Midbrain (tissue), 1 donor: Measurements from ENCODE around the gene GNB1.

ENCODE experiments used
- DNase-seq: peaks from one replicate; lab custom pipeline; 2025; lab: John Stamatoyannopoulos, UW

Gene GNB1

GRCh38 chr1:1922956-1923833 is 32.3 kb upstream of the GNB1 start:
- no peak for DNase-seq

GRCh38 chr1:1922702-1922955 is 31.7 kb upstream of the GNB1 start:
- no peak for DNase-seq

- no peak for DNase-seq
Observed at GRCh38 chr1:1921901-1922701, 31.2 kb upstream of the GNB1 start.

GRCh38 chr1:1921459-1921862 is 30.6 kb upstream of the GNB1 start:
- no peak for DNase-seq

GRCh38 chr1:1920608-1921458 is 29.9 kb upstream of the GNB1 start:
- no peak for DNase-seq

GRCh38 chr1:1920057-1920607 is 29.2 kb upstream of the GNB1 start:
- no peak for DNase-seq

GRCh38 chr1:1919304-1920056 is 28.6 kb upstream of the GNB1 start:
- DNase-seq = peak; percentile 77

- no peak for DNase-seq
Observed at GRCh38 chr1:1918901-1919303, 28.0 kb upstream of the GNB1 start, which contains the start of gene TMEM52. TSS of gene TMEM52 (minus strand) at chr1:1919279. CDS start at chr1:1919265, 14 bp downstream.

- DNase-seq = no peak
Observed at GRCh38 chr1:1917995-1918900, 27.4 kb upstream of the GNB1 start.

GRCh38 chr1:1917304-1917976 is 26.6 kb upstream of the GNB1 start:
- no peak for DNase-seq

GRCh38 chr1:1916851-1917251 is 26.0 kb upstream of the GNB1 start:
- no peak for DNase-seq

- no peak for DNase-seq
Observed at GRCh38 chr1:1915911-1916840, 25.3 kb upstream of the GNB1 start.

- DNase-seq = no peak
Observed at GRCh38 chr1:1914971-1915692, 24.2 kb upstream of the GNB1 start, which contains the start of gene CALML6. TSS of gene CALML6 (plus strand) at chr1:1915260. CDS start at chr1:1915281, 21 bp downstream.

- DNase-seq = no peak
Observed at GRCh38 chr1:1914101-1914970, 23.4 kb upstream of the GNB1 start.

GRCh38 chr1:1911350-1912041 is 20.6 kb upstream of the GNB1 start:
- no peak for DNase-seq
